Loucy (cell line): ENCODE results near the gene TBC1D2B.
"Not testable (repeated sequence)": the region's sequence is repeated elsewhere in the genome, so short reads cannot be mapped to it uniquely, and the experiment has no call there.

Experiments
- H2AFZ ChIP-seq: fragments of 200-600 bp; sonication (generic); 2 replicates; pipeline ENCODE4 v1.6.0; 2016; ENCODE audit warnings: antibody characterized with exemption, mild to moderate bottlenecking, low read length, moderate library complexity
- H3F3A ChIP-seq: fragments of 200-600 bp; 2 replicates; pipeline ENCODE4 v1.6.0; 2016; ENCODE audit warnings: antibody characterized with exemption, low read depth, mild to moderate bottlenecking
- H3K27me3 ChIP-seq: fragments of 200-600 bp; sonication (generic); 2 replicates; pipeline ENCODE4 v1.6.1; 2014; ENCODE audit warnings: low read length, mild to moderate bottlenecking; ENCODE audit not compliant: insufficient read depth, poor library complexity, severe bottlenecking
- H3K36me3 ChIP-seq: fragments of 200-600 bp; sonication (generic); 2 replicates; pipeline ENCODE4 v1.6.1; 2016; ENCODE audit warnings: low read length; ENCODE audit not compliant: insufficient read depth
- H3K4me1 ChIP-seq: fragments of 200-600 bp; sonication (generic); 2 replicates; pipeline ENCODE4 v1.5.1; 2014; ENCODE audit warnings: low read length, mild to moderate bottlenecking; ENCODE audit not compliant: insufficient read depth, poor library complexity, severe bottlenecking
- H3K4me2 ChIP-seq: fragments of 200-600 bp; sonication (generic); 2 replicates; pipeline ENCODE4 v1.6.0; 2014; ENCODE audit warnings: antibody characterized with exemption, low read length, low read depth, mild to moderate bottlenecking; ENCODE audit not compliant: poor library complexity, severe bottlenecking
- H3K4me3 ChIP-seq: fragments of 200-600 bp; sonication (generic); 2 replicates; pipeline ENCODE4 v1.5.1; 2014; ENCODE audit warnings: low read length, mild to moderate bottlenecking, mixed read lengths; ENCODE audit not compliant: poor library complexity, severe bottlenecking
- H3K79me2 ChIP-seq: fragments of 200-600 bp; sonication (generic); 2 replicates; pipeline ENCODE4 v1.6.1; 2014; ENCODE audit warnings: low read length; ENCODE audit not compliant: insufficient read depth
- H3K9ac ChIP-seq: fragments of 200-600 bp; sonication (generic); 2 replicates; pipeline ENCODE4 v1.6.0; 2014; ENCODE audit warnings: mild to moderate bottlenecking, low read depth, low read length, moderate library complexity; ENCODE audit not compliant: poor library complexity, severe bottlenecking
- H3K9me2 ChIP-seq: fragments of 200-600 bp; sonication (generic); replicated peaks from 2 replicates; pipeline ENCODE4 v1.6.1; 2016; ENCODE audit warnings: low read depth, low read length, mixed read lengths
- H3K9me3 ChIP-seq: fragments of 200-600 bp; sonication (generic); 2 replicates; pipeline ENCODE4 v1.6.1; 2014; ENCODE audit warnings: mild to moderate bottlenecking, antibody characterized with exemption, low read length, low read depth; ENCODE audit not compliant: insufficient read depth
- H4K20me1 ChIP-seq: fragments of 200-600 bp; sonication (generic); 2 replicates; pipeline ENCODE4 v1.6.0; 2014; ENCODE audit warnings: antibody characterized with exemption, low read length, mild to moderate bottlenecking; ENCODE audit not compliant: insufficient read depth, poor library complexity, severe bottlenecking
- CTCF ChIP-seq: fragments of 200-600 bp; sonication (generic); conservative IDR thresholded peaks from 2 replicates; pipeline ENCODE4 v1.5.1; 2014; ENCODE audit warnings: mild to moderate bottlenecking, antibody characterized with exemption, low read length
- EZH2phosphoT487 ChIP-seq: fragments of 200-600 bp; IDR thresholded peaks from 2 replicates; pipeline ENCODE4 v1.6.1; 2018; ENCODE audit warnings: antibody characterized with exemption, mild to moderate bottlenecking, moderate library complexity, borderline replicate concordance

Gene TBC1D2B

GRCh38 chr15:77988347-77989295 lies 88.9 kb downstream of the TBC1D2B start:
- H3K9ac ChIP-seq = no peak overlapping the region
- H3K4me3 ChIP-seq = no peak overlapping the region
- no peak overlapping the region for H2AFZ ChIP-seq
- H4K20me1 ChIP-seq = peaks cover 4% of the 10 kb centered on the region
- no peaks in the 10 kb centered on the region for H3K36me3 ChIP-seq
- no peaks in the 10 kb centered on the region for H3K27me3 ChIP-seq
- no peaks in the 10 kb centered on the region for H3K9me3 ChIP-seq
- H3K4me2 ChIP-seq = no peak overlapping the region
- H3F3A ChIP-seq = 0 out of 2 replicates have a peak, but pooled peaks cover 2% of the 10 kb centered on the region
- H3K79me2 ChIP-seq = no peaks in the 10 kb centered on the region
- TF ChIP-seq CTCF (no peak), EZH2phosphoT487 (no peak)
- peaks cover 29% of the 10 kb centered on the region for H3K4me1 ChIP-seq
- no peaks in the 10 kb centered on the region for H3K9me2 ChIP-seq

DNA sequence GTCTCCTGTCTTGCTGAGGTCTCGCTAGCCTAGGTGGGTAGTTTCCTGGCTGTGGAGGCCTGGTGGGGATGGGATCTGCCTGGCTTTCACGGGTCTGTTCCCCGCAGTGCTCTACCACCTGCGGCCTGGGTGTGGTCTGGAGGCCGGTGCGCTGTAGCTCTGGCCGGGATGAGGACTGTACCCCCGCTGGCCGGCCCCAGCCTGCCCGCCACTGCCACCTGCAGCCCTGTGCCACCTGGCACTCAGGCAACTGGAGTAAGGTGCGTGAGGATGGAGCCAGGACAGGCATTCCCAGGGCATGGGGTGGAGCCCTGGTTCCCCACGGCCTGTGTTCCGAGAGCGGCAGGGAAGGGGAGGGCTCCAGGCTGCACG lies 89.8 kb downstream of the TBC1D2B start:
- not testable (repeated sequence) for H3K9me3 ChIP-seq, H3F3A ChIP-seq, H3K36me3 ChIP-seq, H3K9ac ChIP-seq, H3K79me2 ChIP-seq, H3K4me2 ChIP-seq, H3K4me3 ChIP-seq, H2AFZ ChIP-seq, H4K20me1 ChIP-seq, H3K9me2 ChIP-seq, H3K27me3 ChIP-seq
- peaks cover 23% of the 10 kb centered on the region for H3K4me1 ChIP-seq

- H2AFZ ChIP-seq = no peak overlapping the region
- no peaks in the 10 kb centered on the region for H3K36me3 ChIP-seq
- no peaks in the 10 kb centered on the region for H3F3A ChIP-seq
- no peak overlapping the region for H3K4me2 ChIP-seq
- H3K27me3 ChIP-seq = no peaks in the 10 kb centered on the region
- TF ChIP-seq CTCF (no peak), EZH2phosphoT487 (no peak)
- H3K79me2 ChIP-seq = no peaks in the 10 kb centered on the region
- no peak overlapping the region for H3K9ac ChIP-seq
- peaks cover 20% of the 10 kb centered on the region for H3K4me1 ChIP-seq
- no peaks in the 10 kb centered on the region for H3K9me2 ChIP-seq
- H3K4me3 ChIP-seq = no peak overlapping the region
- H3K9me3 ChIP-seq = no peaks in the 10 kb centered on the region
- H4K20me1 ChIP-seq = no peaks in the 10 kb centered on the region
These were observed 90.4 kb downstream of the TBC1D2B start for GRCh38 chr15:77986891-77987764.
